ENCODE data around the gene KRTAP10-9.
"Not testable (repeated sequence)": the region's sequence is repeated elsewhere in the genome, so short reads cannot be mapped to it uniquely, and the experiment has no call there.

Gene KRTAP10-9

GRCh38 chr21:44636209-44637017 lies 9.5 kb downstream of the KRTAP10-9 start:
- Histone ChIP-seq H3K9me3 (ENCODE audit: control insufficient read depth, insufficient read depth, low read length) (peaks cover 15% of the 10 kb centered on the region), H3K36me3 (ENCODE audit: insufficient read depth, low read length) (no peaks in the 10 kb centered on the region), H3K4me1 (ENCODE audit: insufficient read depth, low read length) (peaks cover 8% of the 10 kb centered on the region; the same call in 1 of the 2 replicates), H3K9ac (ENCODE audit: low read depth, low read length) (no peak overlapping the region)

DNA sequence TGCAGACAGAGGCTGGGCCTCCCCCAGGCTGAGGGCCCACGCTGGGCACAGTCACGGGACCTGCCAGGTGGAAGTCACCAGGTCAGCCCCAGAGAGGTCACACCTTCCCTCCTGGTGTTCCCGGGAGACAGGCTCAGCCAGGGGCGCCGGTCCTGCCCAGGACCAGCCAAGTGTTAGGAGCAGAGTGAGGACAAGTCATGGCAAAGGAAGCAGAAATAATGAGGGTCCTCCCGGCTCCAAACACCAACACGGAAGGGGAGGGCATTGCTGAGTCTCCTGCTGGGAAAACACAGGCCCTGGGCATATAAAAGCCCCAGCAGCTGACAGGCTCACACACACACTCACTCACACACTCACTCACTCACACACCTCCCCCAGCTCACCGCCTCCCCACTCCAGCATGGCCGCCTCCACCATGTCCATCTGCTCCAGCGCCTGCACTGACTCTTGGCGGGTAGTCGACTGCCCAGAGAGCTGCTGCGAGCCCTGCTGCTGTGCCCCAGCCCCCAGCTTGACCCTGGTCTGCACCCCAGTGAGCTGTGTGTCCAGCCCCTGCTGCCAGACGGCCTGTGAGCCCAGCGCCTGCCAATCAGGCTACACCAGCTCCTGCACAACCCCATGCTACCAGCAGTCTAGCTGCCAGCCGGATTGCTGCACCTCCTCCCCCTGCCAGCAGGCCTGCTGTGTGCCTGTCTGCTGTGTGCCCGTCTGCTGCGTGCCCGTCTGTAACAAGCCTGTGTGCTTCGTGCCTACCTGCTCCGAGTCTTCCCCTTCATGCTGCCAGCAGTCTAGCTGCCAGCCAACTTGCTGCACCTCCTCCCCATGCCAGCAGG lies 10.3 kb downstream of the KRTAP10-9 start, which contains the start of gene KRTAP10-10:
TSS of gene KRTAP10-10 (plus strand) at position 339 of the 833 bp plus-strand sequence. CDS start at position 401, 62 bp downstream.
- H3K9ac ChIP-seq (ENCODE audit: low read depth, low read length), result no peak within 1 kb of the TSS
- H3K9me3 ChIP-seq (ENCODE audit: control insufficient read depth, insufficient read depth, low read length), result peaks cover 10% of the 10 kb centered on the region; the same call in 1 of the 2 replicates
- H3K36me3 ChIP-seq (ENCODE audit: insufficient read depth, low read length), result no peaks in the 10 kb centered on the region
- peaks cover 8% of the 10 kb centered on the region; the same call in 1 of the 2 replicates for H3K4me1 ChIP-seq (ENCODE audit: insufficient read depth, low read length)

DNA sequence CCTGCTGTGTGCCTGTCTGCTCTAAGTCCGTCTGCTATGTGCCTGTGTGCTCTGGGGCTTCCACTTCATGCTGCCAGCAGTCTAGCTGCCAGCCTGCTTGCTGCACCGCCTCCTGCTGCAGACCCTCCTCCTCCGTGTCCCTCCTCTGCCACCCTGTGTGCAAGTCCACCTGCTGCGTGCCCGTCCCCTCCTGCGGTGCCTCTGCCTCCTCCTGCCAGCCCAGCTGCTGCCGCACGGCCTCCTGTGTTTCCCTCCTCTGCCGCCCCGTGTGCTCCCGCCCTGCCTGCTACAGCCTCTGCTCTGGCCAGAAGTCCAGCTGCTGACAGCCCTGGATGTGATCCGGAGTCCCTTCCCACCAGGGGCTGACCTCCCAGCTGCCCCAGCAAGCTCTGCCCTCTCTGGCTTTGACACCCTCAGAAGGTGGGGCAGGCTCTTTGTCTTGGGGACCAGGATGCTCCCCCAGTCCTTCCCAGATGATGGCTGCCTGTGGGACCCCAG lies 11.0 kb downstream of the KRTAP10-9 start:
- peaks cover 10% of the 10 kb centered on the region; the same call in 1 of the 2 replicates for H3K9me3 ChIP-seq (ENCODE audit: control insufficient read depth, insufficient read depth, low read length)
- H3K4me1 ChIP-seq (ENCODE audit: insufficient read depth, low read length); H3K36me3 ChIP-seq (ENCODE audit: insufficient read depth, low read length): not testable (repeated sequence)

DNA sequence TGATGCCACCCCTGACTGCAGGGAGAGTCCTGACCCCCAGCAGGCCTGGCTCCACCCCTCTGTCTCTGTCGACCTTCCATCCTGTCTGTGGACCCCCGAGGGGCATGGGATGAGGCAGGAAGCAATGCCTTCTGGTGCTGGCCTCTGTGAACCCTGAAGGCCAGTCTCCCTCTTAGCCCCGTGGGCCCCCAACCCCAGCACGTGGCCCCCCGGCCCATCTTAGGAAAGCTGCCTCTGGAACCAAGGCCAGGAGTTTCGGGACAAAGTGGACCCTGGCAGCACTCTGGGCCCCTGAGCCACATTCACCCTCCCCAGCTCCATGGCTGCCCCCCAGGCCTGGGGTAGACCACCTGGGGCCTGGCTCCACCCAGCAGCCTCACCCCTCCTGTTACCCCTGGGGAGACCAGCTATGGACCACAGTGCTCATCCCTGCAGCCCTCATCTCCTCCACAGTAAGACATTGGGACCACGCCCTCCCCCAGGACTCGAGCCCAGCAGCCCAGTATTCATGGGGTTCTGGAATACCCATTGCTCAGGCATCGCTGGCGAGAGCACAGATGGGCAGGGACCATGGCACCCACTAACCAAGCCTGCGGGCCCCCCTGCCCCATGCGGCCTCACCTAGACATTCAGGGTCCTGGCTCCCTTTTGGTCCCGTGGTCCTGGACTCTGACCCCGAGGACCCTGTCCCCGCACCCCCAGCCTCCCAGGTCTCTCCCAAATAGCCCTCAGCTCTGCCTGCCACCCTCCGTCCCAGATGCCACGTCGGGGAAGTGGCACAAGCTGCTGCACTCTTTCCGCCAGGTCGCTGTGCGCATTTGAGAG lies 11.8 kb downstream of the KRTAP10-9 start:
- H3K36me3 ChIP-seq (ENCODE audit: insufficient read depth, low read length); H3K9ac ChIP-seq (ENCODE audit: low read depth, low read length); H3K4me1 ChIP-seq (ENCODE audit: insufficient read depth, low read length): not testable (repeated sequence)
- H3K9me3 ChIP-seq (ENCODE audit: control insufficient read depth, insufficient read depth, low read length), result peaks cover 10% of the 10 kb centered on the region; the same call in 1 of the 2 replicates

More for the DNA sequence above, 11.0 kb downstream of the KRTAP10-9 start:
- not testable (repeated sequence) for H3K9ac ChIP-seq (ENCODE audit: low read depth, low read length)

DNA sequence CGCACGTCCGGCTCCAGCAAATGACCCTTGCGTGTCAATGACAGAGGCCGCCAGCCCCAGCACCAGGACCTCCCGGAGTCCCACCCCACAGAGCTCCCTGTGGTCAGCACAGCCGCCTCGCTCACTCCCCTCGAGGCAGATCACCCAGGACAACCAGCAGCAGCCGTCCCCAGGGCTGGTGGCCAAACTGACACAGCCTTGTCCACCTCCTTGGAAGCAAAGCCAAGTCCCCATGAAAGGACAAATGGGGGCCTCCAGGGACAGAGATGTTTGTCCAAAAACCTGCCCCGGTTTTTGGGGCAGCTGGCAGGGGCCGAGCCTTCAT lies 12.4 kb downstream of the KRTAP10-9 start:
- H3K4me1 ChIP-seq (ENCODE audit: insufficient read depth, low read length), result peaks cover 8% of the 10 kb centered on the region; the same call in 1 of the 2 replicates

DNA sequence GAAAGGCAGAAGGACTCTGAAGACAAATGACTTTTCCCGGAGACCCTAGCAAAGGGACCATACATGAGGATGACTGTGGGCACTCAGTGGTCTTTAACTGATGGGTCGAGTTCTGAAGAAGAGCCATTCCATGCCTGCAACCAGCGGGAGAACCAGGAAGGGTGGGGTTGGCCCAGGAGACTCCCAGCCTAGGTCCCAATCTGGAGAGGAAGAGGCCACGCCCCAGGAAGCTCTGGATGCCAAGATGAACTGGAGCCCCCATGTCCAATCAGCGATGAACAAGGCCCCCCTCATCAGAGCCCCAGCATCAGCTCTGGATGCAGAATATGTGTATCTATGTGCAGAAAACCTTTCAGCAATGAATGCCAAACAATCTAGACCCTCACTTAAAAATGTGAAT lies 13.9 kb downstream of the KRTAP10-9 start:
- Histone ChIP-seq H3K9ac (ENCODE audit: low read depth, low read length) (no peak overlapping the region), H3K9me3 (ENCODE audit: control insufficient read depth, insufficient read depth, low read length) (peaks cover 18% of the 10 kb centered on the region), H3K4me1 (ENCODE audit: insufficient read depth, low read length) (peaks cover 8% of the 10 kb centered on the region; the same call in 1 of the 2 replicates), H3K36me3 (ENCODE audit: insufficient read depth, low read length) (no peaks in the 10 kb centered on the region)

More for the DNA sequence above, 12.4 kb downstream of the KRTAP10-9 start:
- no peak overlapping the region for H3K9ac ChIP-seq (ENCODE audit: low read depth, low read length)
- H3K36me3 ChIP-seq (ENCODE audit: insufficient read depth, low read length), result no peaks in the 10 kb centered on the region
- peaks cover 14% of the 10 kb centered on the region; the same call in 1 of the 2 replicates for H3K9me3 ChIP-seq (ENCODE audit: control insufficient read depth, insufficient read depth, low read length)

GRCh38 chr21:44643741-44644310 lies 16.9 kb downstream of the KRTAP10-9 start:
- no peaks in the 10 kb centered on the region for H3K36me3 ChIP-seq (ENCODE audit: insufficient read depth, low read length)
- H3K9ac ChIP-seq (ENCODE audit: low read depth, low read length), result no peak overlapping the region
- peaks cover 18% of the 10 kb centered on the region for H3K9me3 ChIP-seq (ENCODE audit: control insufficient read depth, insufficient read depth, low read length)
- no peaks in the 10 kb centered on the region for H3K4me1 ChIP-seq (ENCODE audit: insufficient read depth, low read length)

DNA sequence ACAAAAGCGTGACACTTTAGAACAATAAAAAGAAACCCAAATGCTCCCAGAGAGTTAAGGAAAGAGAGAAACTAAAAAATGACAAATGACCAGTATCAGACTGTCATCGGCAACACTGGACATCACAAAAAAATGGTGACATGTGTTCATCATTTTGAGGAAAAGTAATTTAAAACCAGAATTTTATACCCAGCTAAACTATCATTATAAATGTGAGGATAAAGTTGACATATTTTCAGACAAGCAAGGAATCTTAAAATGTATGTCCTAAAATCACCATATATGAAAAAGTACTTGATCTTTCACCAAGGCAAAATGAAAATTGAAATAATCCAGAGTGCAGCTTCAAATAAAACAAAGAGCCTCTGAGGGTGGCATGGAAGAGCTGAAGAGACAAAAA lies 18.0 kb downstream of the KRTAP10-9 start:
- H3K9ac ChIP-seq (ENCODE audit: low read depth, low read length), result no peak overlapping the region

DNA sequence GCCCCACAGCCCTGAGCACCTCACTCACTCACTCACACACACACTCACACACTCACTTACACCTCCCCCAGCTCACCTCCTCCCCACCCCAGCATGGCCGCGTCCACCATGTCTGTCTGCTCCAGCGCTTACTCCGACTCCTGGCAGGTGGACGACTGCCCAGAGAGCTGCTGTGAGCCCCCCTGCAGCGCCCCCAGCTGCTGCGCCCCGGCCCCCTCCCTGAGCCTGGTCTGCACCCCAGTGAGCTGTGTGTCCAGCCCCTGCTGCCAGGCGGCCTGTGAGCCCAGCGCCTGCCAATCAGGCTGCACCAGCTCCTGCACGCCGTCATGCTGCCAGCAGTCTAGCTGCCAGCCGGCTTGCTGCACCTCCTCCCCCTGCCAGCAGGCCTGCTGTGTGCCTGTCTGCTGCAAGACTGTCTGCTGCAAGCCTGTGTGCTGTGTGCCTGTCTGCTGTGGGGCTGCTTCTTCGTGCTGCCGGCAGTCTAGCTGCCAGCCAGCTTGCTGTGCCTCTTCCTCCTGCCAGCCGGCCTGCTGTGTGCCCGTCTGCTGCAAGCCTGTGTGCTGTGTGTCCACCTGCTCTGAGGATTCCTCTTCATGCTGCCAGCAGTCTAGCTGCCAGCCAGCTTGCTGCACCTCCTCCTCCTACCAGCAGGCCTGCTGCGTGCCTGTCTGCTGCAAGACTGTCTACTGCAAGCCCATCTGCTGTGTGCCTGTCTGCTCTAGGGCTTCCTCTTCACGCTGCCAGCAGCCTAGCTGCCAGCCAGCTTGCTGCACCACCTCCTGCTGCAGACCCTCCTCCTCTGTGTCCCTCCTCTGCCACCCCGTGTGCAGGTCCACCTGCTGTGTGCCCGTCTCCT lies 19.7 kb downstream of the KRTAP10-9 start, which contains the start of gene KRTAP10-11:
TSS of gene KRTAP10-11 (plus strand) at position 49 of the 856 bp plus-strand sequence. CDS start at position 94, 45 bp downstream.
- H3K9ac ChIP-seq (ENCODE audit: low read depth, low read length); H3K36me3 ChIP-seq (ENCODE audit: insufficient read depth, low read length); H3K9me3 ChIP-seq (ENCODE audit: control insufficient read depth, insufficient read depth, low read length); H3K4me1 ChIP-seq (ENCODE audit: insufficient read depth, low read length): not testable (repeated sequence)

More for the DNA sequence above, 18.0 kb downstream of the KRTAP10-9 start:
- no peaks in the 10 kb centered on the region for H3K4me1 ChIP-seq (ENCODE audit: insufficient read depth, low read length)
- H3K36me3 ChIP-seq (ENCODE audit: insufficient read depth, low read length), result no peaks in the 10 kb centered on the region
- peaks cover 18% of the 10 kb centered on the region for H3K9me3 ChIP-seq (ENCODE audit: control insufficient read depth, insufficient read depth, low read length)

DNA sequence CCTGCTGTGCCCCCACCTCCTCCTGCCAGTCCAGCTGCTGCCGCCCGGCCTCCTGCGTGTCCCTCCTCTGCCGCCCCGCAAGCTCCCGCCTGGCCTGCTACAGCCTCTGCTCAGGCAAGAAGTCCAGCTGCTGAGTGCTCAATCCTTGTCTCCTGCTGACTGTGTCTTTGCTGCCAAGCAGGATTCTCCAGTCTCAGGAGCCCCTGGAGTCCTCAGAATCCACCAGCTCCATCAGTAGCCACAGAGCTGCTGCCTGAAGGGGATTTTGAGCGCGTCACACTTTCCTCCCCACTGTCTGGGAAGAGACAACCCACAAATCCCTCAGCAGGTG lies 20.3 kb downstream of the KRTAP10-9 start:
- no peaks in the 10 kb centered on the region for H3K36me3 ChIP-seq (ENCODE audit: insufficient read depth, low read length)
- H3K4me1 ChIP-seq (ENCODE audit: insufficient read depth, low read length), result no peaks in the 10 kb centered on the region
- no peak overlapping the region for H3K9ac ChIP-seq (ENCODE audit: low read depth, low read length)
- H3K9me3 ChIP-seq (ENCODE audit: control insufficient read depth, insufficient read depth, low read length), result peaks cover 8% of the 10 kb centered on the region

- H3K36me3 ChIP-seq (ENCODE audit: insufficient read depth, low read length), result no peaks in the 10 kb centered on the region
- H3K9me3 ChIP-seq (ENCODE audit: control insufficient read depth, insufficient read depth, low read length), result peaks cover 8% of the 10 kb centered on the region
- no peak overlapping the region for H3K9ac ChIP-seq (ENCODE audit: low read depth, low read length)
- no peaks in the 10 kb centered on the region for H3K4me1 ChIP-seq (ENCODE audit: insufficient read depth, low read length)
Measured at GRCh38 chr21:44648557-44649311, 21.8 kb downstream of the KRTAP10-9 start.

DNA sequence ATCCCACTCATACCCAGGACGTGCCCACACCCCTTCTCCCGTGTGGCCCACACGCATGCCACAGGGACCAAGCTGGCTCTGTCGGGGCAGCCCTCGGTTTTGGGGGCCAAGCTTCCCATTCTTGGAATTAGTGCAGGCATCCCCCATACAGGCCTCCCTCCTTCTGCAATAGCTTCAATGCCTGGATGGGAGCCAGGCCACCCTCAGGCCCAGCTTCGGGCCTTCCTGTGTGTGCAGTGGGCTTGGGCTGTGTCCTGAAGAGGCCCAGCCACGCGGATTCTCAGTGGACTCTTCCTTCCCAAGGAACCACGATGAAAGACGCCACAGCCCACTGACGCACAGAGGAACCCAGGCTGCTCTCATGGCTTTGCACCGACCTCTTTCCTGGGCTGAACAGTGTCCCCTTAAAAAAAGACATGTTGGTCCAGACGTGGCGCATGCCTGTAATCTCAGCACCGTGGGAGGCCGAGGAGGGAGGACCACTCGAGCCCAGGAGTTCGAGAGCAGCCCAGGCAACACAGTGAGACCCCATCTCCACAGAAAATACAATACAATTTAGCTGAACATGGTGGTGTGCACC lies 22.7 kb downstream of the KRTAP10-9 start:
- no peaks in the 10 kb centered on the region for H3K36me3 ChIP-seq (ENCODE audit: insufficient read depth, low read length)
- H3K9me3 ChIP-seq (ENCODE audit: control insufficient read depth, insufficient read depth, low read length), result peaks cover 4% of the 10 kb centered on the region; the same call in 1 of the 2 replicates
- no peaks in the 10 kb centered on the region for H3K4me1 ChIP-seq (ENCODE audit: insufficient read depth, low read length)
- H3K9ac ChIP-seq (ENCODE audit: low read depth, low read length), result no peak overlapping the region

Data from ES-I3 (cell line).